ENCODE data around the gene ATG101.

Gene ATG101

DNA sequence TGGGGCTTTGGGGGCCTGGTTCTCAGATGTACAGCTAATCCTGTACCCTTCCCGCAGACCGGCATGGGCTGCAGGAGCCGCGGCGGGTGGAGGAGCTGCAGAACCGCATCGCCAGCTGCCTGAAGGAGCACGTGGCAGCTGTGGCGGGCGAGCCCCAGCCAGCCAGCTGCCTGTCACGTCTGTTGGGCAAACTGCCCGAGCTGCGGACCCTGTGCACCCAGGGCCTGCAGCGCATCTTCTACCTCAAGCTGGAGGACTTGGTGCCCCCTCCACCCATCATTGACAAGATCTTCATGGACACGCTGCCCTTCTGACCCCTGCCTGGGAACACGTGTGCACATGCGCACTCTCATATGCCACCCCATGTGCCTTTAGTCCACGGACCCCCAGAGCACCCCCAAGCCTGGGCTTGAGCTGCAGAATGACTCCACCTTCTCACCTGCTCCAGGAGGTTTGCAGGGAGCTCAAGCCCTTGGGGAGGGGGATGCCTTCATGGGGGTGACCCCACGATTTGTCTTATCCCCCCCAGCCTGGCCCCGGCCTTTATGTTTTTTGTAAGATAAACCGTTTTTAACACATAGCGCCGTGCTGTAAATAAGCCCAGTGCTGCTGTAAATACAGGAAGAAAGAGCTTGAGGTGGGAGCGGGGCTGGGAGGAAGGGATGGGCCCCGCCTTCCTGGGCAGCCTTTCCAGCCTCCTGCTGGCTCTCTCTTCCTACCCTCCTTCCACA lies 11.0 kb upstream of the ATG101 start:
- DNase-seq: peak; percentile 68

DNA sequence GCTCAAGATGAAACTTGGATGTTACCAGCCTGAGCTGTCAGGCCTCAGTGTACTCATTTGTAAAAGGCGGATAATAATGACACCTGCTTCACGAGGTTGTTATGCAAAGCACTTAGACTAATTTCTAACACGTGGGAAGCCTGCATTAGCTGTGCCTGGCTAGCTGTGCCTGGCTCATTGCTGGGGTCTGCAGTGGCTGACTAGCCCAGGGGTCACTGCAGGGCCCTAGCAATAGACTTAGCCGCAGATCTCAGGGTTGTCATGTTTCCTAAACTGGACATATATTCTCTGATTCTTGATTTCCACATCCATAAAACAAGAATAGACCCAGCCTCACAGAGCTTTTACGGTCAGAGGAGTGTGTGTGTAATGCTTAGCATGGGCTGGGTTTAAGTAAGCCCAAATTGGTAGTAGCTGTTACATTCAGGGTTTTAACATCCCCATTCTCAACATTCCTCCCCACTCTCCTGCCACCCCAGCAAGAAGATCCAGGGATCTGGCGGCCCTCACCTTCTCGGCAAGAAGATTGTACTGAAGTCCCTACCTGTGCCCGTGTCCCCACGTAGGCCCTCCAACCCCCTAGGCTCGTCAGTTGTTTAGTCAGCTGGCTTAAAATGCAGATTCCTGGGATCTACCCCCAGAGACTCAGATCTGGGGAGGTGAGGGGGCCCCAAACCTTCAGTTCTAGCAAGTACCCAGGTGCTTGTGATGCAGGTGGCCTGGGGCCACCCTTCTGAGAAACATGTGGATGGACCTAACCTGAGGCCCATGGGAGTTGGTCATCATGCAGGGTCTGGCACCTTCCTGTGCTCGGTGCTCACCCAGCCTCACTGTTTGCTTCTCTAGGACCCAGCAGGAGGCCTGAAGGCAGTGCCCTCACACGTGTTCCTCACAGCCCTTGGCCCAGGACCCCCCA lies 9.9 kb upstream of the ATG101 start:
- peak; percentile 53 for DNase-seq

DNA sequence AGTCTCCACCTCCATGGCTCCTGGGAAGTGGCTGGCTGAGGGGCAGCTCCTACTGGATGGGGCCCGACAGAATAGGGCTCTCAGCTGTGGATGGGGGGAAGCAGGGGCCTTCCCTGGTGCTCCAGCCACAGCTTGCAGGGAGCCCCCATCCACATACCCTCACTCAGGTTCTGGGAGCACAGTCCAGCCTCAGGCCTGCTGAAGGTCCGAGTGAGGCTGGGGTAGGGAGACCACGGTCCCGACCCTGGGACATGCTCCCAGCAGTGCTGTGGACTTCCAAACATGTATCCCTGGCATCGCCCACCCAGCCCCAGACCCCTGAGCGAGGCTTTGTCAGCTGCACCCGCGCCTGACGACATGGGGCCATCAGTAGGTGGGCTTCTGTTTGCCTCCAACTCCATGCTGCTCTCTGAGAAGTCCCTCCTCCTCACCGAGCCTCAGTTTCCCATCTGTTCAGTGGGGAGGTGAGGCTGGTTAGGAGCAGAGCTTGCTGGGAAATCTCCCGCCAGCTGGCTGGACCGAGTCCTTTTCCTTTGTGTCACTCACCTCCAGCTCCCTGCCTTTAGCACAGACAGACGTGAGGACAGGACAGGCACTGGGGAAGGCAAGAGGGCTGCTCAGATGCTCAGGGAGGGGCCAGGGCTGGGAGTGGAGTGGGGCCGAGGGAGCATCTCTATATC lies 9.1 kb upstream of the ATG101 start:
- no peak for DNase-seq

DNA sequence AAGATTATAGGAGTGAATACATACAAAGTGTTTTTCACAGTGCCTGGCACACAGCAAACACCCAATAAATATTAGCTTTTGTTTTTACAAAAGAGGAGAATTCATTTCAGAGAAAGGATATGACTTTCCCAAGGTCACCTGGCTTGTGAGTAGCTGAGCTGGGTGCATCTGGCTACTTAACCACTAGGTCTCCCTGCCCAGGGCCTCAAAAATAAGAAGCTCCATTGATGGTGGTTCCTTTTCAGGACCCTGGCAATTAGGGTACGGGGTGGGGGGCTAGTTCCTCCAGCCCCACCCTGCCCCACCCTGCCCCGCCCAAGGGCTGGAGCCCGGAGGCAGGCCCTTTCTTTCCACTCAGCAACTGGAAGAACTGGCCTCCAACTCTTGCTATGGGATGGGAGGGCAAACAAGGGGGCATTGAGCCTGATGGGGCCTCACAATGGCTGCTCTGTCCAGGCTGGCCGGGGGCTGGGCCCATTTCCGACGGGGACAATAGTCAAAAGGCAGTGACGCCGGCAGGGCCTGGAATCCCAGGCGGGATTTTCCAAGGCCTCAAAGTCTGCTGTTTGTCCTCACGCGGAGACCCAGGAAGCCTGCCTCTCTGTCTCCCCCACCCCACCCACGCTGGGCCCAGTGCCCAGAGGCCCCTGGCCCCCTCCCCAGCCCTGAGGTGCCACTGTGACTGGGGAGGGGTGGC lies 8.2 kb upstream of the ATG101 start:
- peak; percentile 47 for DNase-seq

DNA sequence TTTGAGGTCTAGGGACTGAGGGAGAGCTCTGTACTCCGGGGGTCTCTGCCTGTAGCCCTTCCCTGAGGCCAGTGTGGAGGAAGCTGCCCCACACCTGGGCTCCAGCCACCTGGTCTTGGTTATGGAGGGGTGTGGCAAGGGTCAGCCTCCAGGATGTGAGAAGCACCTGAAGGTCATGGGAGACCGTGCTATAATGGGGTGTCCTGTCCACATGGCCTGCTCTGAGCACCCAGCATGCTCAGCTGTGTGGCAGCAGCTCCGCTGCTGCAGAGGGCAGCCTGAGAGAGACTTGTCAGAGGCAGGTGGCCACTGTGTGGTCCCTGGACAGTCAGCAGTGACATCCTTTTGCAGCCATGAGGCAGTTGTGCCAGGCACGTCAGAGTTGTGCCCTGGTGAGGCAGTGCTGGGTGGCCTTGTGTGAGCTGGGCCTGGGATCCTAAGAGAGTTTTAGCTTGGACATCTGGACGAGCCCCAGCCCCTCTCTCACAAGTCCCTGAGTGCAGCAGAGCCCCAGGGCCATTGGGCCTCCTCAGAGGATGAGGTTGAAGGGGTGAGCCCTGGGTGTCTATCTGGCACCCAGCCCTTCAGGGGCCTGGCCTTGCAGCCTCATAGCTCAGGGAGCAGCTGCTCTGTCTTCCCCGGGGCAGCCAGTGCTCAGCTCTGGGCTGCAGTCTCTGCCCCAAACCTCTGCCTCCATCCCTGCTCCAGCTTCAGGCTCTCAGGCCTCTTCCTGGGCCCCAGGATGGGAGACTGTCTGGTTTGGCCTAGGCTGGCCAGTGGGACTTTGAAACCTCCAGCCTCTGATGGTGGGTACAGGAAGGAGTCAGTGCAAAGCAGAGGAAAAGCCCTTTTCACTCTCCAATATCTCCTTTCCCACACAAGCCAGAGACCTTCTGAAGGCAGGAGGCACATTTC lies 7.4 kb upstream of the ATG101 start:
- DNase-seq: no peak

DNA sequence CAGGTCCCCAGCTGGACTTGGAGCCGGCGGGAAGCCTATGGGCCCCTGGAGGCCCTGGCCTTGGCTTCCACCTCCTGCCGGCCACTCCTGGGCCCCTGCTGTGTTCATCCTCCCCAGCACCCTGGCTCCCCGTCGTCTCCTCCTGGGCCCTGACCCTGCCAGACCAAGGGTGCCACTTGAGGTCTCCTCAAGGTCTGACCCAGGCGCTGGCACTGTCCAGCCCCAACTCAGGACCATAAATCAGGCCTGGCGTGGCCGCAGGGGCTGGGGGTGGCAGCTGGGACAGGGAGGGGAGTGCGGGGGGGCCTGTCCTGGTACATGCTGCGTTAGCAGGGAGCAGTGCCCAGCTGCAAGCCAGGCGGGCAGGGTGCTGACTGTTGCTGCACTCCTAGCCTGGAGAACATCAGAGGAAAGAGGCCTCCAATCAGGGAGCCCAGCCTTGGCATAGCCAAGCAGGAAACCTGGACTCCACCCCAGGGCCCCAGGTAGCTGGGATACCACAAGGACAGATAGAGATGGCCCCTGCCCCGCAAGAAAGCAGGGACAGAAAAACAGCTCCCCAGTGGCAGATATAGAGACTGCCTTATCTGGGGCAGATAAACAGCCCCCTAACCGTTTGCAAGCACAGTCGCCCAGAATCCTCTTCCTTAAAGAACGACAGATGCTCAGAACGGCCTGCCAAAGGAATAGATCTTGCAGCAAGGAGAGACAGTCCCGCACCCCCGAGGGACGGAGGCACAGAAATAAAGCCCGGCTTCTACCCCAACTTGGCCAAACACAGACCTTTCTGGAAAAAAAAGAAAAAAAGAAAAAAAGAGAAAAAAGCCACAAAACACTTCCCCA lies 6.5 kb upstream of the ATG101 start:
- DNase-seq: no peak

DNA sequence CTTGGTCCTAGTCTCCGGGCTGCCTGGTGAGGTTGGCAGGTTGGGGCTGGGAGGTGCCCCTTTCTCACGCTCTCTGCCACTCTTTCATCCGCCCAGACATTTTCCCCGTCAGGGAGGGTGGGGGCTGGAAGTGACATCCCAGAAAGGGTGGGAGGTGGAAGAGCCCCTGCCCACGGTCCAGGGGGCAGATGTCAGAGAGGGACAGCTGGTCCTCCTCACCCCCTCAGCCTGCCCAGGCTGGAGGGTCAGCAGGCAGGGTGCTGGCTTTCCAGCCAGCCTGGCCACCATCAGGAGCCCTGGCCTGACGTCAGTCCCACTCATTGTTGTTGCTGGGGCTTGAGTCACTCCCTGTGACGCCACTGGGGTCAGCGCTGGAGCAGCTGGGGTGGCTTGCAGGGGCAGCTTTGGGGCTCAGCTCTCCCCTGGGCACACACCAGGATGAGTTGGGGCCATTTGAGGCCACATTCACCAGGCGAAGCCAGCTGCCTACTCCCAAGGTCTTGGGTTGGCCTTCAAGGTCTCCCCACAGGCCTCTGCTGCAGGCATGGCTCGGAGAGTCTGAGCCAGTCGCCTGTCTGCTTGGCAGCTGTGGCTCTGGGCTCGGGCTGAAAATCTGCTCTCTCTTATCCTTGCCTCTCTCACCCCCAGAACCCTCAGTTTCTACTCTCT lies 5.7 kb upstream of the ATG101 start:
- DNase-seq: no peak

DNA sequence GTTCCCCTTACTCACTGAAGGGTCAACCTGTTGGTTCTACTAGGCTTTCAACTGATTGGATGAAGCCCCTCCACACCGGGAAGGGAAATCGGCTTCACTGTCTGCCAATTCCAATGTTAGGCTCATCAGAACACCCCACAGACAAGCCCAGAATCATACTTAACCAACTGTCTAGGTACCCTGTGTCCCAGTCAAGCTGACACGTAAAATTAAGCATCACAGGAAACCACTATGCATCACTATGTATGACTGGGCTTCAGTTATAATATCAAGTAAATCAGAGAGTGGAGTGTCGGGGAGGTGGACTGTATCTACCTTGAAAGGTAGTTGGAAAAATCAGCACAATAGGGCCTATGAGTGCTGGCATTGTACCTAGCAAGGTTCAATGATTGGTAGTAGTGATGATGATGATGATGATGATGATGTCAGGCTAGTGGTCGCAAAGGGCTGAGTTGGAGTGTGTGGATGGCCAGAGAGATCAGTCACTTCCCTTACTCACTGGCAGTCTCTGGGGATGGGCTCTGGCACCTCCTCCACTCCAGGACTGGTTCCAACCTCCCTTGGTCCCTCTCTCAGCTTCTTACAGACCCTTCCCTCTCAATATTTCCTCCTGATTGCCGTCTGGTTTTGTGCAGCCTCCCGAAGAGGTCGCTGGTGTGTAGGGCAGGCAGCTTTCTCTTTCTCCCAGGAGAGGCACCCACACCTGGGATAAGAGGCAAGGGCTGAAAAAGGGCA lies 3.3 kb upstream of the ATG101 start:
- DNase-seq: no peak

DNA sequence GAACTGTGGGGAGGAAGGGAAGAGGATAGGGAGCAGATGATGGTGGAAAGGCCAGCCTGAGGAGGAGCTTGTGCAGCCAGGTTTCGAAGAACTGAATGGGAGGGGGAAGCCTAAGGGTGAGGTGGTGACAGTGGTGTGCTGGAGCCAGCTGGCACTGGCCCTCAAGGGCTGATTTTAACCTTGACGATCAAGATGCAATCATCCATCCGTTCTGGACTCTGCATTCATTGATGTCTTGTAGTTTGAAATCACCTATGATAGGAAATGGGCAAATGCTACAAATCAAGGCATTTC lies 2.8 kb upstream of the ATG101 start:
- DNase-seq: no peak

DNA sequence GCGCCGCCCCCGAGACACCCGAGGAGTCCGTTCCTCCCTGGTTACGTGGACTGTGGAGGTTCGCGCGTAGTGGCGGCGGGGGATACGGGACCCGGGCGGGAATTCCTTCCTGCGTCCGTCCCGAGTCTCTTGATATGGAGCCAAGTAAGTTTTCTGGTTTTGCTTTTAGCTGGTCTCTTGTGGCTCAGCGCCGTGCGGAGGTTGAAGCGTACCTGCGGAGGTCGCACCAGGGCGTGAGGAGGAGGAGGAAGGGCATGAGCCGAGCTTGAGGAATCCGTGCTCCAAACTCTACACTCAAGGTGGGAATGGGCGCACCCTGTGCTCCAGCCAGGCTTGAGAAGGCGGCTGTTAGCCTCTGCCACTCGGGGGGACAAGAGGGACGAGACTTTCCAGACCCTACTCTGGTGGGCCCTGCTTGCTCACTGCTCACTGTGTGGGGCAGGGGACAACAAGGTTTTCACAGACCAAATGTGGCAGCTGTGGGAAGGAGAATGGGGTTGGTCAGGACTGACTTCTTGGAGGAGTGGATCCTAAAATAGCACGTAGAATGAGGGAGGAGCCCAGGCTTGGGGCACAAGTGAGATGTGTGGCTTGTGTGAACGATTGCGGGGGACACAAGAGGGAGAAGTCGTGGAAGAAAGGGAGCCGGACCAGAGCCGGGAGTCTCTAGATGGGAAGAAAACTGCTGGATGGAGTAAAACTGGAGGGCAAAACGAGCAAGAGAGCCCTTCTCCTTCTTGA lies 577 bp downstream of the ATG101 start:
- DNase-seq: no peak

DNA sequence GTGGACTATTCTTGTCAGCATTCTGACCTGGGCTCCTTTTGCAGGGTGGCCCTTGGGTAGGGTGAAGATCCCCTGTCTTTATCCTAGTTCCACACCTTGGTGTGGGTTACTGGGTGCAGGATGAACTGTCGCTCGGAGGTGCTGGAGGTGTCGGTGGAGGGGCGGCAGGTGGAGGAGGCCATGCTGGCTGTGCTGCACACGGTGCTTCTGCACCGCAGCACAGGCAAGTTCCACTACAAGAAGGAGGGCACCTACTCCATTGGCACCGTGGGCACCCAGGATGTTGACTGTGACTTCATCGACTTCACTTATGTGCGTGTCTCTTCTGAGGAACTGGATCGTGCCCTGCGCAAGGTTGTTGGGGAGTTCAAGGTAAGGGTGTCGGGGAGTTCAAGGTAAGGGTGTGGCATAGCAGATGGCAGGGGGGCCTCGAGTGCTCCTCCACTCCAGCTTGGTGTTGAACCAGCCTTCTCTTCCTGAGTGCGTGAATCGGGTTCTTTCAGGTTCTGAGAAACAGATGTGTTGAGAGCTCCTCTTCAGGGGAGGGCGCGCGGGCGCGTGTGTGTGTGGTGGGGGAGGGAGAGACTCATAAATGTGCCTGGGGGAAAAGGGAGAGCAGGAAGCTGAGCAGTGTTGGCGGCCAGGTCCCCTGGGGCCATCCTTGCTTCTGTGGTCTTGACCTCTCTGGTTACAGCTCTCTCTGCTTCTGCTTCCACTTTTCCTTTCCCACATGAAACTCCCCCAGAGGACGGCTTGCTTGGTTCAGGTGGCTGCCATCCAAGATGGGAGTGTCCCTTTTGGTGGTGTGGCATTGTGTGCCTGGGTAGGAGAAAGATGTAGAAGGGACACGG lies 4.0 kb downstream of the ATG101 start:
- DNase-seq: peak; percentile 53

DNA sequence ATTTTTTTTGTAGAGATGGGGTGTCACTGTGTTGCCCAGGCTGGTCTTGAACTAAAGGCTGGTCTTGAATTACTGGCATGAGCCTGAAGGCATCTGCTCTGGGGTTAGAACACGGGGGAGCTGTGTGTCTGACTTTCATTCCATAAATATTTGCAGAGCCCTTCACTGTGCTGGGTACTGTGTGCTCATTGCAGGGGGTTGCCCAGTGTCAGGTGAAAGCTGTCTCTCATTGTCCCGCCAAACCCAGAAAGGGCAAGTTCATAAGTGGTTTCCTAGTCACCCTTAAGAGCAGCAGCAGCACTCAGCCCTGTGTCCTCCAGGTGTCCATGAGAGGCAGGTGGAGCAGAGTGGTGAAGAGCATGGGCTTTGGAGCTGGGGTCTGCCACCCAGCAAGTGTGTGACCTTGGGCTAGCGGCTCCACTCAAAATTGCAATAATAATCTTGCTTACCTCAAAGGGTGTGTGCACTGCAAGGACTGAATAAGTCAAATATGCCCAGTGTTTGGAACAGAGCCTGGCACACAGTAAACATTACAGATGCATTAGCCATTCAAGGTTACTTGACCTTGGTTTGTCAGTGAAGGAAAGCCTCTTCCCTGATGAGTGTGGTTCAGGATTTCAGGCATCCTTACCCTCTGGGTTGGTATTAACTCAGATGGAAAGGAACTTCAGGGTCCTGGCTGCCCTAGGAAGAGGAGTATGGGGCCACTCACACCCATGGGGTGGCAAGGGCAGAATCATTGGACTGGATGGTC lies 5.4 kb downstream of the ATG101 start:
- DNase-seq: no peak

DNA sequence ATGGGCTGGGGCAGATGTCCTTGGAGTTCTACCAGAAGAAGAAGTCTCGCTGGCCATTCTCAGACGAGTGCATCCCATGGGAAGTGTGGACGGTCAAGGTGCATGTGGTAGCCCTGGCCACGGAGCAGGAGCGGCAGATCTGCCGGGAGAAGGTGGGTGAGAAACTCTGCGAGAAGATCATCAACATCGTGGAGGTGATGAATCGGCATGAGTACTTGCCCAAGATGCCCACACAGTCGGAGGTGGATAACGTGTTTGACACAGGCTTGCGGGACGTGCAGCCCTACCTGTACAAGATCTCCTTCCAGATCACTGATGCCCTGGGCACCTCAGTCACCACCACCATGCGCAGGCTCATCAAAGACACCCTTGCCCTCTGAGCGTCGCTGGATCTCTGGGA lies 7.0 kb downstream of the ATG101 start:
- DNase-seq: no peak

DNA sequence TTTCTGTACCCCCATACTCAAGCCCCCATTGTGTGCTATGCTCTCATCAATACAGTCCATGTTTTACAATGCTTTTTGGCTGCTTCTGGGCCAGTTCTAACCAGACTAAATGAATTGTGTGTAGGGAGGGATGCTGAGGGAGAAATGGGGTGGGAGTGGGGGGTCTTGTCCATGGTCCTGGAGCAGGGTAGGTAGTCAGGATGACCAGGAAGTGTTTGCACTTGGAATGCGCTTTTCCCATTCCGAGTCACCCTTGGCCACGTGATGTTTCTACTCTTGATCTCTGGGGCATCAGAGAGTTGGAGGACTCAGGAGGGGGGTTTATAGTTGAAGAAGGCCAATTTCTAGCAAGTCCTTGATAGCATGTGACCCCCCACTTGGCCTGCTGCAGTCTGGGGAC lies 8.5 kb downstream of the ATG101 start:
- no peak for DNase-seq

DNA sequence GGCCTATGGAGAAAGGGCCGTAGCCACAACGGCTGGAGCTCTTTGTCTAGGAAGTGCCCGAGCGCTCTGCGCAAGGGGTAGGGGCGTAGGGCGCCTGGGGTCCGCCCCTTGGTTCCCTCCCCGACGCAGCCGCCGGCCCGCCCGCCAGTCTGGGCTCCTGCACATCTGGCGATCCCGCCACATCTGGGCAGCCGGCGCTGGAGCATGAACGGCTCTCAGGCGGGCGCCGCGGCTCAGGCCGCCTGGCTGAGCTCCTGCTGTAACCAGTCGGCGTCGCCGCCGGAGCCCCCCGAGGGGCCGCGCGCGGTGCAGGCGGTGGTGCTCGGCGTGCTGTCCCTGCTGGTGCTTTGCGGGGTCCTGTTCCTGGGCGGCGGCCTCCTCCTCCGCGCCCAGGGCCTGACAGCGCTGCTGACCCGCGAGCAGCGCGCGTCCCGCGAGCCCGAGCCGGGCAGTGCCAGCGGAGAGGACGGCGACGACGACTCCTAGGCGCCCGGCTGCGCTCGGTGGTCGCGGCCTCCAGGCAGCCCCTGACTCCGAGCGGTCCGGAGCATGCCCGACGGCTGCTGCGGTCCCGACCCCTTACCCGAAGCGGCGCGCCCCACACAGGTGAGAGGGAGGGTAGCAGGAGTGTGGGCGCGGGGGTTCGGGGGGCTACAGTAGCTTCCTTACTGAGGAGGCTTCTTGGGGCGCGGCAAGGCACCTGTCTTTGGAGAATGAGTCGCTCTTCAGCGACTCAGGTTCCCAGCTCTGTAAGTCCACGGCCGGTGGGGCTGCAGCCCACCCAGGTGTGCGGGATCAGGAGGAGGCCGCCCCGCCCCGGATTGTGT lies 10.0 kb downstream of the ATG101 start, which contains the start of gene SMIM41:
TSS of gene SMIM41 (plus strand) at position 129 of the 827 bp plus-strand sequence. CDS start at position 205, 76 bp downstream.
- DNase-seq: peak; percentile 50
